B cell (primary cell): ENCODE data around the gene THUMPD2. TPM values are rescaled to one million over a fixed set of nuclear protein-coding genes. Genes with fewer than 3 reads are reported as not detected.

Experiments used
- ATAC-seq: fragments of 200-7000 bp; cut with Tn5 transposase; one replicate; pipeline ENCODE4 v1.10.0; 2021; ENCODE audit warnings: low read depth, mild to moderate bottlenecking, moderate number of reproducible peaks, moderate library complexity
- CTCF ChIA-PET: fragments of 350-600 bp; sonication (Branson Sonifier 250); formaldehyde crosslinking; loops from one replicate; lab custom pipeline; 2021; ENCODE audit warnings: antibody characterized with exemption, inconsistent platforms; lab: Charles Lee
- POLR2A ChIA-PET: fragments of 350-600 bp; sonication (Branson Sonifier 250); formaldehyde crosslinking; loops from one replicate; lab custom pipeline; 2021; ENCODE audit warnings: antibody characterized with exemption; lab: Charles Lee
- DNase-seq: peaks from one replicate; pipeline ENCODE4 v3.0.0; 2013
- H2AFZ ChIP-seq: 2 replicates; pipeline ENCODE4 v1.6.1; 2012; ENCODE audit warnings: mild to moderate bottlenecking, low read depth, low read length; ENCODE audit not compliant: insufficient read depth, poor library complexity, severe bottlenecking
- H3K27ac ChIP-seq, 2 donors: 1 replicate in 1 of 2; 2 replicates in 1 of 2; pipeline ENCODE4 v1.5.1; 2012 to 2013; ENCODE audit warnings: low read length in 2 of 2, mild to moderate bottlenecking in 2 of 2, moderate library complexity in 1 of 2
- H3K27me3 ChIP-seq, 4 experiments: fragments of 200-600 bp in 1 of 4; sonication (generic) in 1 of 4; replicated peaks in 1 of 4; 1 replicate in 2 of 4; 2 replicates in 2 of 4; pipeline versions ENCODE4 v1.6.1 to v1.7.0; 2013 to 2016; ENCODE audit warnings: low read length in 3 of 4, mild to moderate bottlenecking in 2 of 4, mixed read lengths in 1 of 4, moderate library complexity in 1 of 4; ENCODE audit not compliant: insufficient read depth in 4 of 4, control insufficient read depth in 3 of 4; ENCODE audit errors: control extremely low read depth in 1 of 4
- H3K36me3 ChIP-seq, 2 experiments: replicated peaks in 1 of 2; 1 replicate in 1 of 2; 2 replicates in 1 of 2; pipeline versions ENCODE4 v1.6.1 to v1.7.1; 2013; ENCODE audit warnings: low read length in 1 of 2; ENCODE audit not compliant: insufficient read depth in 2 of 2, control insufficient read depth in 1 of 2; ENCODE audit errors: control extremely low read depth in 1 of 2, extremely low read depth in 1 of 2
- H3K4me1 ChIP-seq, 2 donors: fragments of 200-600 bp in 1 of 2; sonication (generic) in 1 of 2; 1 replicate in 1 of 2; 2 replicates in 1 of 2; pipeline versions ENCODE4 v1.5.1 to v1.6.1; 2013 to 2017; ENCODE audit warnings: low read length in 2 of 2; ENCODE audit not compliant: control insufficient read depth in 2 of 2, insufficient read depth in 2 of 2
- H3K4me2 ChIP-seq: replicated peaks from 2 replicates; pipeline ENCODE3; 2012; ENCODE audit warnings: mild to moderate bottlenecking, low read depth, low read length; ENCODE audit not compliant: poor library complexity, severe bottlenecking
- H3K4me3 ChIP-seq, 5 experiments: fragments of 200-600 bp in 1 of 5; sonication (generic) in 1 of 5; 1 replicate in 3 of 5; 2 replicates in 2 of 5; pipeline versions ENCODE4 v1.5.1 to v1.7.0; 2011 to 2016; ENCODE audit warnings: low read length in 4 of 5, mild to moderate bottlenecking in 4 of 5, low read depth in 2 of 5, control low read depth in 1 of 5, moderate library complexity in 1 of 5; ENCODE audit not compliant: insufficient read depth in 1 of 5; ENCODE audit errors: control extremely low read depth in 1 of 5, extremely low read depth in 1 of 5
- H3K79me2 ChIP-seq: fragments of 200-600 bp; sonication (generic); one replicate; pipeline ENCODE4 v1.6.0; 2016; ENCODE audit warnings: low read length; ENCODE audit not compliant: control insufficient read depth, insufficient read depth
- H3K9ac ChIP-seq: fragments of 200-600 bp; sonication (generic); 2 replicates; pipeline ENCODE4 v1.6.1; 2017; ENCODE audit warnings: mild to moderate bottlenecking, low read length, moderate library complexity
- H3K9me3 ChIP-seq, 3 donors: one replicate each; pipeline versions ENCODE4 v1.6.1 to v1.7.1; 2013; ENCODE audit warnings: low read length in 2 of 3; ENCODE audit not compliant: control insufficient read depth in 2 of 3, insufficient read depth in 1 of 3; ENCODE audit errors: control extremely low read depth in 1 of 3
- H4K20me1 ChIP-seq: 2 replicates; pipeline ENCODE4 v1.6.0; 2012; ENCODE audit warnings: mild to moderate bottlenecking, low read length; ENCODE audit not compliant: insufficient read depth, control insufficient read depth, poor library complexity, severe bottlenecking
- H3K27ac Mint-ChIP-seq: one replicate; pipeline ENCODE4 v1.8.0; 2021; ENCODE audit warnings: mixed read lengths
- H3K27me3 Mint-ChIP-seq: one replicate; pipeline ENCODE4 v1.8.0; 2021; ENCODE audit warnings: mixed read lengths
- H3K4me1 Mint-ChIP-seq: one replicate; pipeline ENCODE4 v1.8.0; 2021; ENCODE audit warnings: mixed read lengths
- H3K4me3 Mint-ChIP-seq: one replicate; pipeline ENCODE4 v1.8.0; 2021; ENCODE audit warnings: mixed read lengths
- H3K9me3 Mint-ChIP-seq: one replicate; pipeline ENCODE4 v1.8.0; 2022; ENCODE audit warnings: mixed read lengths; ENCODE audit not compliant: insufficient read depth
- EZH2 ChIP-seq: IDR thresholded peaks from 2 replicates; pipeline ENCODE4 v1.6.1; 2012; ENCODE audit warnings: borderline replicate concordance, low read depth, mild to moderate bottlenecking, moderate library complexity, low read length; ENCODE audit not compliant: insufficient read depth, poor library complexity, severe bottlenecking
- WGBS: methylation state at CpG from one replicate; pipeline ENCODE4 v1.1.5; 2013; ENCODE audit warnings: missing lambda C conversion rate; ENCODE audit not compliant: insufficient coverage; 5-methylcytosine and 5-hydroxymethylcytosine counted together
- intact Hi-C: fragments of 100-400 bp; cut with micrococcal nuclease; formaldehyde crosslinking; loops from one replicate; pipeline ENCODE4 v1.10.0; 2022
- polyA plus RNA-seq: library from polyadenylated mRNA; depleted of rRNA; stranded (reverse); fragments of >200 nt; gene quantifications from 2 replicates; pipeline ENCODE4 v1.2.3, GENCODE V29; 2012
- total RNA-seq, 2 donors: library from RNA; stranded (reverse); fragments of 120-200 nt in 1 of 2; gene quantifications; 1 replicate in 1 of 2; 2 replicates in 1 of 2; pipeline versions ENCODE4 v1.2.3 to v1.2.4, GENCODE V29; 2013 to 2022
- TF ChIP-seq, protein P1 (sequence below): fragments of 200-600 bp; IDR thresholded peaks from one replicate; pipeline ENCODE4 v1.8.0; 2022; ENCODE audit warnings: antibody characterized with exemption, mild to moderate bottlenecking

Gene THUMPD2
- total and polyA plus RNA-seq, 2 donors (not counting 1 experiment from before 2014, with no cell fraction given): 11.0 to 14.8 TPM

GRCh38 chr2:39738936-39739335 lies 40.1 kb downstream of the THUMPD2 start:
- no peak overlapping the region for H3K27ac Mint-ChIP-seq
- H4K20me1 ChIP-seq: no peaks in the 10 kb centered on the region
- TF ChIP-seq, protein P1, sequence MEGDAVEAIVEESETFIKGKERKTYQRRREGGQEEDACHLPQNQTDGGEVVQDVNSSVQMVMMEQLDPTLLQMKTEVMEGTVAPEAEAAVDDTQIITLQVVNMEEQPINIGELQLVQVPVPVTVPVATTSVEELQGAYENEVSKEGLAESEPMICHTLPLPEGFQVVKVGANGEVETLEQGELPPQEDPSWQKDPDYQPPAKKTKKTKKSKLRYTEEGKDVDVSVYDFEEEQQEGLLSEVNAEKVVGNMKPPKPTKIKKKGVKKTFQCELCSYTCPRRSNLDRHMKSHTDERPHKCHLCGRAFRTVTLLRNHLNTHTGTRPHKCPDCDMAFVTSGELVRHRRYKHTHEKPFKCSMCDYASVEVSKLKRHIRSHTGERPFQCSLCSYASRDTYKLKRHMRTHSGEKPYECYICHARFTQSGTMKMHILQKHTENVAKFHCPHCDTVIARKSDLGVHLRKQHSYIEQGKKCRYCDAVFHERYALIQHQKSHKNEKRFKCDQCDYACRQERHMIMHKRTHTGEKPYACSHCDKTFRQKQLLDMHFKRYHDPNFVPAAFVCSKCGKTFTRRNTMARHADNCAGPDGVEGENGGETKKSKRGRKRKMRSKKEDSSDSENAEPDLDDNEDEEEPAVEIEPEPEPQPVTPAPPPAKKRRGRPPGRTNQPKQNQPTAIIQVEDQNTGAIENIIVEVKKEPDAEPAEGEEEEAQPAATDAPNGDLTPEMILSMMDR: no peak
- TF ChIP-seq EZH2: no peak
- H3K4me3 Mint-ChIP-seq: no peak overlapping the region
- ChIA-PET POLR2A (no interaction called here), CTCF (interaction anchor here (0.7 to 3.0 kb wide), 3 partner anchors 9 to 1157 kb away, joined by 3 to 10 read pairs (median 4); no protein-coding TSS in a partner anchor)
- DNase-seq (no peak), ATAC-seq (no peak)
- H3K27me3 ChIP-seq: no peaks in the 10 kb centered on the region
- H2AFZ ChIP-seq: no peak overlapping the region
- H3K79me2 ChIP-seq: no peaks in the 10 kb centered on the region
- H3K9me3 ChIP-seq: no peaks in the 10 kb centered on the region
- H3K4me1 ChIP-seq: no peaks in the 10 kb centered on the region
- intact Hi-C loops: no loop called here
- H3K9ac ChIP-seq: no peak overlapping the region
- no peak overlapping the region for H3K4me3 ChIP-seq
- 85% methylated on average over 2 of the region's 2 CpGs for WGBS
- H3K9me3 Mint-ChIP-seq: no peaks in the 10 kb centered on the region
- no peak overlapping the region for H3K4me2 ChIP-seq
- H3K27ac ChIP-seq: no peak overlapping the region
- no peaks in the 10 kb centered on the region for H3K4me1 Mint-ChIP-seq
- H3K27me3 Mint-ChIP-seq: no peaks in the 10 kb centered on the region
- peaks cover 6 to 60% of the 10 kb centered on the region in 2 experiments for H3K36me3 ChIP-seq

GRCh38 chr2:39737661-39738060 lies 41.4 kb downstream of the THUMPD2 start:
- Mint-ChIP-seq H3K4me3 (no peak overlapping the region), H3K27me3 (no peaks in the 10 kb centered on the region), H3K4me1 (no peaks in the 10 kb centered on the region), H3K9me3 (no peaks in the 10 kb centered on the region), H3K27ac (no peak overlapping the region)
- H3K4me1 ChIP-seq: no peaks in the 10 kb centered on the region
- TF ChIP-seq, protein P1: no peak
- no peak for TF ChIP-seq EZH2
- no peaks in the 10 kb centered on the region for H3K79me2 ChIP-seq
- CTCF ChIA-PET: no interaction called here
- H2AFZ ChIP-seq: no peak overlapping the region
- H3K27me3 ChIP-seq: no peaks in the 10 kb centered on the region
- no peak overlapping the region for H3K4me2 ChIP-seq
- H3K4me3 ChIP-seq: no peak overlapping the region
- H3K36me3 ChIP-seq: peaks cover 6 to 54% of the 10 kb centered on the region in 2 experiments
- H3K27ac ChIP-seq: no peak overlapping the region
- intact Hi-C loops: no loop called here
- no peak for ATAC-seq
- POLR2A ChIA-PET: no interaction called here
- DNase-seq: no peak
- over 99% methylated on average over 8 of the region's 8 CpGs for WGBS
- no peak overlapping the region for H3K9ac ChIP-seq
- no peaks in the 10 kb centered on the region for H4K20me1 ChIP-seq
- no peaks in the 10 kb centered on the region for H3K9me3 ChIP-seq
